T follicular helper cell (primary cell): Measurements from ENCODE around the gene TIMM50.
A peak's percentile ranks its signal among the peaks of the same experiment; 100 is the strongest.

Experiments used
- DNase-seq: peaks from one replicate; pipeline ENCODE4 v3.0.0-alpha.2; 2020; ENCODE audit warnings: low read depth

TIMM50 gene

GRCh38 chr19:39533003-39533512, 52.4 kb downstream of the TIMM50 start:
- DNase-seq, result no peak

- DNase-seq, result no peak
Measured at GRCh38 chr19:39533791-39534190, 53.2 kb downstream of the TIMM50 start.

GRCh38 chr19:39539165-39539517, 58.5 kb downstream of the TIMM50 start:
- DNase-seq, result no peak

GRCh38 chr19:39539518-39540332, 59.1 kb downstream of the TIMM50 start, which contains the start of gene EID2:
EID2 (minus strand) TSS chr19:39540161; CDS start chr19:39540079, 82 bp downstream.
- DNase-seq, result peak; percentile 91

GRCh38 chr19:39540333-39540673, 59.7 kb downstream of the TIMM50 start:
- no peak for DNase-seq
